SHP77 treated with DMSO at 0.1 percent for 48 hours (cell line): ENCODE results near the gene ATXN7L1.
"Not testable (repeated sequence)": the region's sequence is repeated elsewhere in the genome, so short reads cannot be mapped to it uniquely, and the experiment has no call there.

Experiments
- DNase-seq: peaks from one replicate; lab custom pipeline; 2025; lab: John Stamatoyannopoulos, UW

ATXN7L1 gene

DNA sequence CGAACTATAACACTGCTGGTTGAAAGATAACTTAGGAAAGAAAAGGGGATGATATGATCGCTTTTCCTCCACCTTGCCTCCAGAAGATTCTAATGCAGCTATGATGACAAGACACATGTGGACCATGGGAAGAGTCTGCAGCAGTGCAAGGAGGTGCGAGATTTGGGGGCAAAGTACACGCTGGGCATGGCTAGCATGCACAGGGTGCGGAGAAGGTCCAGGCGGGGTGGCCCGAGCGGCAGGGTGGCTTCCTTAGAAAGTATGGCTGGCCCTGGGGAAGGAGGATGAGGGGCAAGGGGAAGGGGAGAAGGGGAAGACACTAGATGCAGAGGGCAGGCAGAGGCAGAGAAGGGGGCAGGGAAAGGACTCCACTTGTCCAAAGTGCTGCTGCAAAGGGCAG is 15.6 kb downstream of the ATXN7L1 start:
- no peak for DNase-seq

DNA sequence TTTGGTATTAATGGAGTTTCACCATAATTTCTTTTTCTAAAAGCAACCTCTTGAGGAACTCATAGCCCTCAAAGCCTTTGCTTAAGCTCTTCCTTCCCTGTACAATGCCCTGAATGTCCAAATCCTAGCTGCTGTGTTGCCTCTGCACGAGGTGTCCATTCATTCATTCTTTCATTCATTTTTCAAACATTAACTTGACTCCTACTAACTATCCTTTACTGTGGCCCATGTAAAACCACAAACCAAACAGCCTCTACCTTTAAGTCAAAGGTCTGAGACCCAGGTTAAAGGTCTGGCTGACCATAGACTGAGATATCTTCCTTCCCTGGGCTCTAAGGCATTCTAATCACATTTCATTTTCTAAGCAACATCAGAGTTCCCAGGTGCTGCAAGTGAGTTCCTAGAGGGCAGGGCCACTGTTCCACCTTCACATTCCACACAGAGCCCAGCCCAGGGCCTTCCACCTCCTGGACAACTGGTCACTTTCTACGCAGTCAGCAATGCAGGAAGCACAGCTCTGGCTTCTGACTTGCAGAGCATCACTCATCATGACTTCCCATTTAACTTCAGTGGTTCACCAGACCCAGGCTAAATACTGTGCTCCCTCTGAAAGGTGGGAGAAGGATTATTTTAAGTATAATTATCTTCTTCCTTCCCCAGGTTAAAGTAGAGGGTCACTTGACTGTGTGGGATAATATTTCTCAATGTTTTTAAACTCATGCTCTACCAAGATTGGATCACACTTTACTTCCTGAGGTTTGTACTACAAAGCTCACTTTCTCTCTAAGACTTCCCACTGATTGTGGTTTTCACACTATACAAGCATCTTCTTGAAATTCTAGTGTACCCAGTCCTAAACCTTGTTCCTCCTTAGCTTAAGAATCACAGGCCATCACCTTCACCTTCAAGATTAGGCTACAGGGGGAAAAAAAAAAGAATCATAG is 19.1 kb downstream of the ATXN7L1 start:
- no peak for DNase-seq

DNA sequence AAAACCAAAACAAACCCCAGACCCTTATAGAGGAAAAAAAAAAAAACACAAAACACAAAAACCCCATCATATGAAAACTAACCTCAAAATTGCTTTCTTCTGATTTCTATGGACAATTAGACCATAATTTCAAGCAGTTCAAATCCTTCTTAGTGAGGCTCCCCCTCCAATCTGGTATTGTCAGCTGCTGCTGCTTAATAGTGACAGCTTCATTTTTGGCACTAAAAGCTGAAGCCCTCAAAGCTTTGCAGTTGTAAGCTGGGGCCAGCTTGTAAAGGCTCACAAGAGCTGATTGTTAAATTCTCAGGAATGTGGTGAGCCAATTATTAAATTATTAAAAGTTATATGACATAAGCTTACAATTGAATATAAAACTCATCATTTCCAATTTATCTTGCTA is 21.9 kb downstream of the ATXN7L1 start:
- no peak for DNase-seq

DNA sequence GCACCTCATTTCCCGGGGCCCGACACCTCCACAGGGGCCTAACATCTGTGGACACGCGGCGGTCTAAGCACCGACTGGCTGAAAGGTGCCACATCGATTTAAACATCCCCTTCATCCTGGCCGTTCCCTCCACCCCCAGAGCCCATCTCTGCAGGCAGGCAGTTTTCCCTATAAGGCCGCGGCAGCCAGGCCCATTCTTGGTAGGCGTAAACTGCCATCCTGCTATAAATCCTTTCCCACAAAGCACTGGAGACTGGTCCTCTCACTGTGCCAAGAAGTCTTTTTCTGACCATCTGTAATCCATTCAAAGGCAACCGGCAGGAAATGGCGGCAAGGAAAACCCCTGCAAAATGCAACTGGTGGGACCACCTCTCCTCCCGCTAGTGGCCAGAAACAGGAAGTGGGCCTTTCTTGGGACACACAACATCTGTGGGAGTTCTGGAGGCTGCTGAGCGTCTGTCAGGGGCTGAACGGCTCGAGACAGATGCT is 22.4 kb downstream of the ATXN7L1 start:
- no peak for DNase-seq

DNA sequence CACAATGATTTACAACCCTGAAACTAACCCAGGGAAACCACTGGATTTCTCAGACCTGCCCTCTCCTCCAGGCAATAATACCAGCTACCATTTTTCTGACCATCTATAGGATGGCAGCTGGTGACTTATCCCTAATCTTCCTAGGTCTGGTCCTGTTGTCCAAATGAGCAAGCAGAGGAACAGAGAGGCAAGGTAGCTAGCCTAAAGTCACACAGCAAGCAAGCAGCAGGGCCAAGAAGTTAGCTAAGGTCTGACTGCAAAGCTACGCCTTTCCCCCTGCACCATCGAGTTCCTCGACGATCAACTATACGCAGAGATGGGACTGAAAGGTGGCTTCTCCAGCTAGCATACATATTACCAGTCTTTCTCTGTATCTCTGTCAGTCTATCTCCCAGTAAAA is 25.3 kb downstream of the ATXN7L1 start:
- no peak for DNase-seq

DNA sequence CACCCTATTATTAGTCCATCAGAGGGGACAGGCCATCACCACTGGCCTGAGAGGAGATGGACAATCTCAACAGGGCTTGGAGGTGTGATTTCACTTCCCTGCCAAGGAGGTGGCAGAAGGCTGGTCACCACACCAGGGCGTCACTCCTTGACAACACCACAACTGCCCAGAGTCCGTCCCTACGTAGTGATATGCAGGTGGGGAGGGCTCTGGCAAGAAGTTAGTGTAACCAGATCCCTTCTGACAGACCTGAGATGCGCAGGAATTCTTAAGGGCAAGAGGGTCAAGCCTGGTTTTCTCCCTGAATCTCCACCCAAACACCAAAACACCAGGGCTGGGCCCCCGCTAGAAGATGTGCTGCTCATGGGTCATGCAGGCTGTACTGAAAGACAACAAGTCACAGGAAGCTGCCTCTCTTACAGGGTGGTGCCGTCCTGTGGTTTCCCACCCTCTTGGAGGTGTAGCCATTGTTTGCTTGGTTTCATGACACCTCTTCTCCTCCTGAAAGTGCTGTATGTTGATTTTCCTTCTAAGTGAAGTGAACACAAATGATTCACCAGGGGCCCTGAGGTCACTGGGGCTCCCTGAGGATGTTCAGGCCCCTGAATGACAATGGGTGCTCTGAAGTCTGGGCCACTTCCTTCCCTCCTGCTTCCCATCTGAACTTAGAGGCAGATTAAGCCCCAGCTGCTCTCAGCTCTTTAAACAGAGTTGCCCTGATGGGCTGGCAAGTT is 27.1 kb downstream of the ATXN7L1 start:
- no peak for DNase-seq

DNA sequence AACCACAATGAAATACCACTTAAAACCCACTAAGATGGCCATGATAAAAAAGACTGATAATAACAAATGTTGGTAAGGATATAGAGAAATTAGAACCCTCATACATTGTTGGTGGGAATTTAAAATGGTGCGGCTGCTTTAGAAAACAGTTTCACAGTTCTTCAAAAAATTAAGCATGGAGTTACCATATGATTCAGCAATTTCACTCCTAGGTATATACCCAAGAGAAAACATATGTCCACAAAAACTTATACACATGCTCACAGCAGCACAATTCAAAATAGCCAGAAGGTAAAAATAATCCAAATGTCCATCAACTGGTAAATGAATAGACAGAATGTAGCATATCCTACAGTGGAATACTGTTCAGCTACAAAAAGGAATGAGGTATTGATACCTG is 30.0 kb downstream of the ATXN7L1 start:
- DNase-seq: no peak

DNA sequence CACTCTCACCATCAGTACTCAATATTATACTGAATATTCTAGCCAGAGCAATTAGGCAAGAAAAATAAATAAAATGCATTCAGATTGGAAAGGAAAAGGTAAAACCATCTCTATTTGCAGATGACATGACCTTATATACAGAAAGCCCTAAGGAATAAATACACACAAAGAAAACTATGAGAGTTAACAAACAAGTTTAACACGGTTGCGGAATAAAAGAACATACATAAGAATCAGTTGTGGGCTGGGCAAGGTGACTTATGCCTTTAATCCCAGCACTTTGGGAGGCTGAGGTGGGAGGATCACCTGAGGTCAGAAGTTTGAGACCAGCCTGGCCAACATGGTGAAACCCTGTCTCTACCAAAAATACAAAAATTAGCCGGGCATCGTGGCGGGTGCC is 31.7 kb downstream of the ATXN7L1 start:
- not testable (repeated sequence) for DNase-seq

DNA sequence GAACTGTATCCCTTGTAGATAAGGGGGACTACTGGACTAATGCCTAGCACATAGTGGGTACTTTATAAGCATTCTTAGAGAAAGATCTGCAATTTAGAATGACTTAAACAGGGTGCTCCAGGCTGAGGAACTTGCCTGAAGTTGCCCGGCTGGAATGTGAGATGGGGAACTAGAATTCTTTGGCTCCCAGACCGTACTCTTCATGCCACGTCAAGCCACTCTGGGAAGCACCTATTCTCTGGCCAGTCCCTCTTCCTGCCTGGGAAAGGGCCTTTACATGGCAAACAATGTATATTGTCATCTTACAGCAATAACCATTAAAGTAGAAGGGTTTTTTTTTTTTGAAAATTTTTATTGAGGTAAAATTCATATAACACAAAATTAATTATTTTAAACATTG is 34.5 kb downstream of the ATXN7L1 start:
- DNase-seq: no peak

DNA sequence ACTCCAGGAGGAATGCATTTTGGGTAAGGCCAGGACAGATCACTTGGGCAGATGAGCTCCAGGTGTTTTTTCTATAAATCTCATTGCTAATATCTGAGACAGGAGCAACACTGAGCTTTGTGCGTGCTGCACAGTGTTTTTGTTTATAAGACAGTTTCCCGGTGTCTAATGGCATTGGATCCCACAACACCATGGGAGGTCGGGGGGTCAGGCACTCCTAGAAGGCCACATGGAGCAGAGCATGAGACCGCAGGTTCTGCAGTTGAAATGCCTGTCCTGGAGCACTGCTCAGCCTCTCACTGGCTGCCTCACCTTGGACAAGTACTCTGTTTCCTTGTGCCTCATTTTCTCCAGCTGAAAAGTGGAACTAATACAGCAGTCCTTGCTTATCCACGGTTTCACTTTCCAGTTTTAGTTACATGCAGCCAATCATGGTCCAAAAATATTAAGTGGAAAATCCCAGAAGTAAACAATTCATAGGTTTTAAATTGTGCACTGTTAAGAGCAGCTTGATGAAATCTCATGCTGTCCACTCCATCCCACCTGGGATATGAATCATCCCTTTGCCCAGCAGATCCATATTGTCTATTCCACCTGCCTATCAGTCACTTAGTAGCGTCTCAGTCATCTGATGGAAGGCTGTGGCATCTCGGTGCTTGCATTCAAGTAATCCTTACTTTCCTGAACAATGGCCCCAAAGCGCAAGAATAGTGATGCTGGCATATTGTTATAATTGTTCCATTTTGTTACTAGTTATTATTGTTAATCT is 35.2 kb downstream of the ATXN7L1 start:
- DNase-seq: no peak

DNA sequence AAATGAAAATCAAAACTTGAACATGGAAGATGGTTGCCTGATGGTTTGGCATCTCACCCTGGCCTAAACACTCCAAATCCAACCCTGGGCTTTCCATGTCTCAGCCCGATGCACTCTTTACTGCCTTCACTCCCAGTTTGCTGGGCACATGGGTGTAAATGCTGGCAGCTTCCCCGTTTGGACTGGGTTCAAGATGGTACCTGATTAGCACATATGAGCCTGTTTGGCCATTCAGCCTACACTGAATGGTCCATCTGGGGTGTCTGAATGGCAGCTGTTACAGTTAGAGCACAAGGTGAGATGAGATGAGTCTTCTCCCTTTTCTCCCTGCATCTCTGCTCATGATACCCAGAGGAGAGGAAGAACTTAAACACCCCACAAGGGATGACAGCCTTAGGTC is 37.1 kb downstream of the ATXN7L1 start:
- DNase-seq: no peak

DNA sequence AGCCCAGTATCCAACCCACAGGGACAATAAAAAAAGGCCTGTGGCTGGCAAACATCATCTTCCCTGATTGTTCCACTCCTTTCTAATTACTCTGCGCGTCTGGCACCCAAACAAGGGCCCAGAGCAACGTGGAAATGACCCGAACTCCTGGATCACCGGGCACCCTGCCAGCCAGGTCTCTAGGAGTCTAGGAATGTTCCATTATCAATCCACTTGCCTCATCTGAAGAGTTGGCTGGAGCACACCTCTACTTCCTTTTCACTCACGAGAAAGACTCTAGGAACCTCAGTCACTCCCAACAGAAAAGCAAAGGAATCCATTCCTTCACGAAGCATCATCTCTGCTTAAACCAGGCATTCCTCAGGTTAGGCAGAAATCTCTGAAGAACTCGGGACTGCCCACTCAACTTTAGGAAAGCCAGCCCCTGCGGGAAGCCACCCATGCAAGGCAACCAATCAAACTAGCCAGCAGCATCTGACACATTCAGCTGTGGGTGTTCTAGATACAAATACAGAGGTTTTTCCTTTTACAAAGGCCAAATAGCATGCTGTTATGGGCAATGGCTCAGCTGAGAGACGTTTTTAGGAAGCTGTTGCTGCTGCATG is 37.7 kb downstream of the ATXN7L1 start:
- DNase-seq: no peak

DNA sequence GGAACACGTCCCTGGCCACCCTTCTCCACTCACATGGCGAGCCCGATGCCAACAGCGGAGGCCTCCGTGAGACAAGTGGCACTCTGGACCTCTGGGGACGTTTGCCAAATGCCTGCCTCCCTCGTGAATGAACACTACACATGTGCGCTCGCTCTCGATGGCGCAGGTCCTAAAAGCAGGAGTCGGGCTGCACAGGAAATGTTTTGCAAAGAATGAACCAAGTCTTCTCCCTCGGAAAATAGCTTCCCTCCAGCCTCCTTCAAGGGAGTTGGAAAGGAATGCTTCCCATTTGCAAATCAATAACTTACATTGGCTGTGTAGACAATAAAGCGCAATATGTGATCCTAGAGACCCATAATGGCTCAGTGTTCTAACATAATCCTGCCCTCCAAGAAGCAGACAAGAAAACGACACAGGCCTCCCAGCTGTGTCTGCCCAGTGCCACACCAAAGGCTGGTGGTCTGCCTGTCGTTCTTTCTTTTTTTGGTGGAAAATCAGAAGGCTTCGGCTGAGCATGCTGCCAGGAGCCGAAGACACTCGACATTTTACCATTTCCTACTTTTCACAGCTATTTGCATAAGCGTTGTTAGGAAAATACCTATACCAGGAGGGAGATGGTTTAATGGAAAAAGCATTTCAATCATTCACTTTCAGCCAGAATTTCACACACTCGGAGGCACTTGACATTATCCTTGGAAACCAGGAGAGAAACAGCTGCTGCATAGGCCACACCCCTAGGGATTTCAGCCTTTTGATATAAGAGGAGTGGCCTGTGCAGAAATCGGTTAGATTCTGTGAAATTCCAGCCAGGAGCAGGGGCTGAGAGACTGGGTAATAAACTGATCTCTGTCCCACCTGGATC is 38.4 kb downstream of the ATXN7L1 start:
- no peak for DNase-seq

DNA sequence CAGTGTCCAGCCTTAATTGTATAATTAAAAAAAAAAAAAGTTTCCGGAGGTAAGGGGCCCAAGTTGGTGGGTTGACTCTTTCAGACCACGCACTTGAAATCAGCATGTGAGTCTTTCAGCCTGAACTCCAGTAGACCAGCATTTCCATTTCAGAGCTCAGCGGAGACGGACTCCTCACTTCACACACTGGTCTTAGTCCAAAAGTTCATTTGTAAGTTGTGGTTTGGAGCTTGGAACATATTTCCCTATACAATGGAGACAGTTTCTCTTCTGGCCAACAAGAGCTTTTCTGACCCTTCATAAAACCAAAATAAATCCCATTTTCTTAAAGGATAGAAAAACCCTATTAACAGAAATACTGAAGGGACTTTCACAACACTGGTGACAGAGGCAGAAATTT is 41.0 kb downstream of the ATXN7L1 start:
- DNase-seq: no peak

DNA sequence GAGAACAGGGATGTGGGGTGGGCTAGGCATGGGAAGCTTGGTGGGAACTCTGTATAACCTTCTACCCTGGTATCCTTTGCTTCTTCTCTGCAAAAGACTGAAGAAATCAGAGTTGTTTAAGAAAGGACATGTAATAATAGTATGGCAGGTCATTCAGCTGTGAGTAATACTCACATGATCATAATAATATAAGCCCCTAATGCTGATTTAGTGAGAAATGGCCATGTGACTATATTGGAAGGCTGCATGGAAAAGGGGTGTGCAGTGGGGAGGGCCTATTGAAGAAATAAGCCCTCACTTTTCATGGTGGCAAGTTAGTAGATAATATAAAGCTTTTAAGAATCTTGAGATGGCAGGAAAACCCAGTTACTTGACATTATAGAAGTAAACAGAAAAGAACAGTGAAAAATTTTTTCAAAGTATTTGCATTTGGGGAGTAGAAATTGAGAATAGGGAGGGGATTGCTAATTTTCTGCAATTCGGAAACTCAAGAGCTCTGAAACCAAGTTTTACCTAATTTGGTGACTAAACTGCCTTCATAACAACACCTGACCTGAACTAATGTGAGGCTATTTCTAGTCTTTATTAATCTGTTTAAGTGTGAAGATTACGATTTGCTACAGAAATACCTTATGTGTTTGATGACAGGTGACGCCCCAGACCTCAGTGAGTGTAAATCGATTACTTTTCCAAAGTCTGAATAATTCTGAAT is 44.4 kb downstream of the ATXN7L1 start:
- DNase-seq: no peak

DNA sequence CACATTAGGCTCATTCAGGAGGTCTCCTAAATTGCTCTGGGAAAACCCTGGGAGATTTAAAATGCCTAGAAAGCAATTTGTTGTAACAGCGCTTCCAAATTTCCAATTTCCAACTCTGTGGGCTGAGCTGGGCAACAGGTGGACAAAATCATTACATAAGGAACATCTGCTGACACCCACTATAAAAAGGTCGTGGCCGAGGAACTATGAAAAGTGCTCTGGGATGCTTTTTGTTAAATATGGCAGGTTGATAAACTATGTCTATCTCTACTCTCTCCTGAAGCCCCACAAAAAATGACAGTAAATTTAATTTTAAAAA is 45.1 kb downstream of the ATXN7L1 start:
- no peak for DNase-seq

DNA sequence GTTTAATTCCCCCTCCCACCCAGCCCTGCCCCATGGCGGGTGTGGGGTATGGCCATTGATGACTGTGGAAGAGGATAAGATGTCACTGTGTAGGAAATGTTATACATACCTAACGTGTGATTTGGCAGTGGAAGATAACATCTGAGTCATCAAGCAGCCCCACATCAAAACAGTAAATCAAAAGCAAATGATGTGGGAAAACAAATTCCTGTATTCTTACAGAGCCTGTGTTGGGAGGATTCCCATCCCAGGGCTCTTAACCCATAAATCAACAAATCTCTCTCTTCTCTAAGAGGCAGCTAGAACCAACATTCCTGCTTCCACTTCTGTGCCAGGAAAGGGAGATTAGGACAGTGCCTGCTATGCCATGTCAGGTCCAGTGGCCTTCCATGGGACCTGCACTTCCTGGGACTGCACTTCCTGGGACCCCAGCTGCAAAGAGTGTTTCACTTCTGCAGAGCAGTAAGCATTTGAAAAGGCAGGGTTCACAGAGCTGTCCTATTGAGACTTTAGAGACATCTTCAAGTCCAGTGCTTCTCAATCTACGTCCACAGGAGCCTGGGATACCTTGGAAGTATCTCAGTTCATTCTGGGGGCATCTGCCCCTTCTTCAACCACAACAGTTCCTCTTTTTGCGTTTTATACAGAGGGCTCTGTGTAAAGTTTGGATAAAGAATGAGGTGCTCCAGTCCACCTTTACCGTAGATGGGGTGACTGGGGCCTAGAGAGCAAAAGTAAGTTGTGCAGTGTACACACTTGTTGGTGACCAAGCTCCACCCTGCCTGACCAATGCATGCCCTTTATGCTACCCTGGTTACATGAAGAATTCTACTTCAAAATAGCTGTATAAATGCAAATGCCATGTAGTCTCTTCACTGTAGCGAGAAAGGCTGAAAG is 45.7 kb downstream of the ATXN7L1 start:
- no peak for DNase-seq

DNA sequence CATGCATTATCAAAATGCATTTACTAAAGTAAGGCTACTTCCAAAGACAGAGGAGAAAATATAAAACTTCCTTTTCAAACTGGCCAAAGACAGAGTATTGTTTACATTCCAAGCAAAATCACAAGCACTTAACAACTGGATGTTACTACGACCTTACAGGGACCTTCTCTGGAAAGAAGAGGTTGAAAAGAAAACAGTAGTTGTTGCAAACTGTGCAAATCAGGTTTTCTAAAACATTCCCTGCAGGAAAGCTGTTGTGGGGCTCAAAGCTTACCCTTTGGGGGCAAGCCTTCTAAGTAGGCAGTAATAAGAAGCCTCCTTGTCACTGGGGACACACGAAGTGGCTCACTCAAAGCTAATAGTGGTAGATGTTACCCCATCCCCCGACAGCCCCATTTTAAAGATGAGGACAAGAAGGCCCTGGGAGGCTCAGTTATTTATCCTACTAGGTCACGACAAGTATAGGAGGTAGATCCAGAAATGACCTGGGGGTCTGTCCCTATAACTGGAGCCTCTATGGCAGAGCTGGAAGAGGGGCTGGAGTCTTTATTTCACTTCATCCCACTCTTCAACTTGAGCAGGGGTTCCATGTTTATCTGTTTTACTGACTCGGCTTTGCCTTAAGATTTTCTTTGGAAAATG is 46.6 kb downstream of the ATXN7L1 start:
- DNase-seq: no peak

DNA sequence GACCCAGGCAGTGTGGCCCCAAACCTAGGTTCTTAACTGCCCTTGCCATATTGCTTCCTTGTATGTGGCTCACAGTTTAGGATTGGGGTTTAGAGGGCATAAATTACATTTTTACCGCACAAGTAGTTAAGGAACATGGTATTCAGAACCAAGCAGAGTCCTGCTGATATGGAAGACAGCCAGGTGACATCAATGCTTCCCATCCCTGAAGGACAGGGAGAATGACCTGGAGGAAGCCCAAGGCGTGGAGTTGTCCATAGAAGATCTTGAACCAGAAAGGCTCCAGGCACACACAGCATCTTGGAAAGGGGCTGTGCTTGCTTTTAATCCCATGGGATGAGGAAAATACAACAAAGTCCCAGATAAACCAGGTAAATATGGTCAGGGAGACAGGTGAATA is 48.3 kb downstream of the ATXN7L1 start:
- DNase-seq: no peak
